Spleen (tissue), 11 donors: ENCODE results near the gene OR1J4. TPM values are rescaled to one million over a fixed set of nuclear protein-coding genes. Genes with fewer than 3 reads are reported as not detected.

Experiments
- DNase-seq: peaks from one replicate; pipeline ENCODE4 v3.0.0-alpha.2; 2020
- H3K27ac ChIP-seq, 8 donors: fragments of 200-600 bp; sonication (generic) in 7 of 8; 1 replicate in 4 of 8; 2 replicates in 4 of 8; pipeline versions ENCODE4 v1.5.0 to v1.8.0; 2016 to 2021; ENCODE audit warnings: inconsistent platforms in 4 of 8, mild to moderate bottlenecking in 4 of 8, moderate library complexity in 1 of 8
- H3K27me3 ChIP-seq, 7 donors: fragments of 200-600 bp; sonication (generic) in 6 of 7; replicated peaks in 1 of 7; 1 replicate in 4 of 7; 2 replicates in 3 of 7; pipeline versions ENCODE4 v1.5.0 to v1.8.0; 2016 to 2021; ENCODE audit warnings: inconsistent platforms in 3 of 7, mild to moderate bottlenecking in 1 of 7
- H3K36me3 ChIP-seq, 6 donors: fragments of 200-600 bp; sonication (generic) in 5 of 6; 1 replicate in 4 of 6; 2 replicates in 2 of 6; pipeline versions ENCODE4 v1.5.0 to v1.8.0; 2016 to 2021; ENCODE audit warnings: inconsistent platforms in 2 of 6
- H3K4me1 ChIP-seq, 6 donors: fragments of 200-600 bp; sonication (generic) in 5 of 6; 1 replicate in 3 of 6; 2 replicates in 3 of 6; pipeline versions ENCODE4 v1.5.0 to v1.8.0; 2016 to 2021; ENCODE audit warnings: inconsistent platforms in 3 of 6
- H3K4me3 ChIP-seq, 8 donors: fragments of 200-600 bp; sonication (generic) in 7 of 8; 1 replicate in 4 of 8; 2 replicates in 4 of 8; pipeline versions ENCODE4 v1.5.0 to v1.8.0; 2016 to 2021; ENCODE audit warnings: inconsistent platforms in 4 of 8, mild to moderate bottlenecking in 4 of 8, moderate library complexity in 2 of 8
- H3K9me3 ChIP-seq, 8 donors: fragments of 200-600 bp; sonication (generic) in 7 of 8; 1 replicate in 4 of 8; 2 replicates in 4 of 8; pipeline versions ENCODE4 v1.5.0 to v1.8.0; 2016 to 2021; ENCODE audit warnings: inconsistent platforms in 4 of 8
- CTCF ChIP-seq, 11 experiments: fragments of 200-600 bp in 7 of 11; fragments of 450-650 bp in 4 of 11; sonication (generic) in 4 of 11; IDR thresholded peaks in 8 of 11; conservative IDR thresholded peaks in 3 of 11; 1 replicate in 7 of 11; 2 replicates in 4 of 11; pipeline versions ENCODE4 v1.4.0 to v1.8.0; 2016 to 2021; ENCODE audit warnings: antibody characterized with exemption in 11 of 11, inconsistent platforms in 4 of 11, mild to moderate bottlenecking in 1 of 11
- POLR2A ChIP-seq, 3 donors: fragments of 450-650 bp; IDR thresholded peaks; one replicate each; pipeline ENCODE4 v1.5.1; 2017; ENCODE audit warnings: antibody characterized with exemption in 3 of 3, mild to moderate bottlenecking in 1 of 3
- POLR2AphosphoS5 ChIP-seq, 3 donors: sonication (generic); formaldehyde crosslinking; IDR thresholded peaks; one replicate each; pipeline ENCODE4 v1.5.1; 2017; ENCODE audit warnings: antibody characterized with exemption in 3 of 3
- WGBS, 5 donors: extraction: QIAGEN DNeasy Blood & Tissue Kit in 3 of 5; methylation state at CpG; one replicate each; pipeline versions ENCODE4 v1.1.5 to v1.1.7; 2013 to 2018; 5-methylcytosine and 5-hydroxymethylcytosine counted together
- intact Hi-C: fragments of 100-400 bp; cut with DNase I; formaldehyde crosslinking; loops from one replicate; pipeline ENCODE4 v1.15.0; 2023; ENCODE audit warnings: low total_unique reads
- polyA plus RNA-seq, 3 donors: library from polyadenylated mRNA; stranded (reverse); fragments of 200-250 nt; gene quantifications; one replicate each; pipeline ENCODE4 v1.2.1, GENCODE V29; 2013
- total RNA-seq, 7 donors: library from RNA; depleted of rRNA in 3 of 7; stranded (reverse); fragments of >200 nt in 3 of 7; fragmentation: NEBNext Ultra II Directional in 4 of 7; extraction: Animal tissue kit (Norgen Biotek cat#: 25700) in 4 of 7; gene quantifications; one replicate each; pipeline versions ENCODE4 v1.1.0 to v1.2.1, GENCODE V29; 2016 to 2021
- donor health status: healthy with polysubstance abuse.
- donor health status: DM: no; HTN: no; CAD: no; lungs with moderate emphysema.
- donor health status: DM: no; HTN: no; CAD: no.
- donor health status: Bipolar disorder and iron deficiency.
- donor health status: healthy.
- donor health status: DM: no; HTN: no; CAD: no.
- donor health status: DM: yes; HTN: yes; CAD: no.

Gene OR1J4
- total and polyA plus RNA-seq, 10 donors: not detected

- Histone ChIP-seq H3K27ac (no peak overlapping the region), H3K4me1 (no peaks in the 10 kb centered on the region), H3K27me3 (no peaks in the 10 kb centered on the region), H3K36me3 (no peaks in the 10 kb centered on the region), H3K9me3 (no peaks in the 10 kb centered on the region), H3K4me3 (no peak overlapping the region)
- WGBS, 5 donors: 85 to 97% (median 95%) methylated on average over 5 of the region's 5 CpGs
- no peak for TF ChIP-seq POLR2AphosphoS5 (IDR thresholded peaks at IDR 0.05)
- no peak for TF ChIP-seq POLR2A (IDR thresholded peaks at IDR 0.05)
- no peak for TF ChIP-seq CTCF (IDR thresholded peaks at IDR 0.05 in 8 of 11, conservative IDR thresholded peaks at IDR 0.05 in 3 of 11)
- intact Hi-C loops: no loop called here
- no peak for DNase-seq
These were observed 39.9 kb upstream of the OR1J4 start for GRCh38 chr9:122479062-122479461.

- peaks cover 0 to 23% (median 12%) of the 10 kb centered on the region in 8 donors for H3K9me3 ChIP-seq
- no peaks in the 10 kb centered on the region for H3K36me3 ChIP-seq
- TF ChIP-seq POLR2AphosphoS5 (IDR thresholded peaks at IDR 0.05) (no peak), POLR2A (IDR thresholded peaks at IDR 0.05) (no peak), CTCF (IDR thresholded peaks at IDR 0.05 in 8 of 11, conservative IDR thresholded peaks at IDR 0.05 in 3 of 11) (peak in 10 of 11 experiments; percentile 32 to 74 (median 66))
- H3K4me3 ChIP-seq: no peak overlapping the region
- no peaks in the 10 kb centered on the region for H3K4me1 ChIP-seq
- WGBS, 5 donors: 20 to 100% (median 63%) methylated on average over 2 of the region's 2 CpGs
- intact Hi-C loops: no loop called here
- peaks cover 0 to 23% (median 0%) of the 10 kb centered on the region in 7 donors for H3K27me3 ChIP-seq
- H3K27ac ChIP-seq: no peak overlapping the region
- no peak for DNase-seq
These were observed 20.1 kb upstream of the OR1J4 start for GRCh38 chr9:122498883-122499288.

GRCh38 chr9:122506964-122507363 lies 12.0 kb upstream of the OR1J4 start:
- intact Hi-C loops: no loop called here
- Histone ChIP-seq H3K4me3 (no peak overlapping the region), H3K9me3 (no peaks in the 10 kb centered on the region), H3K27ac (no peak overlapping the region), H3K27me3 (peaks cover 0 to 6% (median 0%) of the 10 kb centered on the region in 7 donors), H3K4me1 (no peaks in the 10 kb centered on the region), H3K36me3 (no peaks in the 10 kb centered on the region)
- TF ChIP-seq POLR2AphosphoS5 (IDR thresholded peaks at IDR 0.05): no peak
- no peak for TF ChIP-seq CTCF (IDR thresholded peaks at IDR 0.05 in 8 of 11, conservative IDR thresholded peaks at IDR 0.05 in 3 of 11)
- no peak for TF ChIP-seq POLR2A (IDR thresholded peaks at IDR 0.05)
- no peak for DNase-seq
- WGBS, 5 donors: 46 to 74% (median 59%) methylated on average over 2 of the region's 2 CpGs

- 78 to 89% (median 84%) methylated on average over 6 of the region's 6 CpGs for WGBS, 5 donors
- Histone ChIP-seq H3K4me3 (no peak within 1 kb of the TSS), H3K9me3 (no peaks in the 10 kb centered on the region), H3K27me3 (peaks cover 0 to 6% (median 0%) of the 10 kb centered on the region in 7 donors), H3K4me1 (no peaks in the 10 kb centered on the region), H3K27ac (no peak within 1 kb of the TSS), H3K36me3 (no peaks in the 10 kb centered on the region)
- no peak for DNase-seq
- TF ChIP-seq POLR2AphosphoS5 (IDR thresholded peaks at IDR 0.05) (no peak), CTCF (IDR thresholded peaks at IDR 0.05 in 8 of 11, conservative IDR thresholded peaks at IDR 0.05 in 3 of 11) (no peak), POLR2A (IDR thresholded peaks at IDR 0.05) (no peak)
- intact Hi-C loops: no loop called here
These were observed 8.4 kb upstream of the OR1J4 start, which contains the start of gene OR1J2 for GRCh38 chr9:122510502-122510901. OR1J2 (plus strand) TSS chr9:122510802; CDS start chr9:122510802, 0 bp downstream.
